Measurements from ENCODE around the gene GFRAL. TPM values are rescaled to one million over a fixed set of nuclear protein-coding genes. Genes with fewer than 3 reads are reported as not detected.
A peak's percentile ranks its signal among the peaks of the same experiment; 100 is the strongest.
"Not testable (repeated sequence)": the region's sequence is repeated elsewhere in the genome, so short reads cannot be mapped to it uniquely, and the experiment has no call there.

Gene GFRAL
- polyA plus RNA-seq (ENCODE audit: insufficient read length in 4 of 4): not detected

- DNase-seq (ENCODE audit: low read depth in 4 of 4, low spot score in 3 of 4): no peak
Measured at GRCh38 chr6:55327169-55327568, at the start of gene GFRAL. Gene GFRAL, plus strand, starts transcription at chr6:55327469. Its CDS starts 86 bp downstream, at chr6:55327555.

GRCh38 chr6:55277646-55278045 lies 49.6 kb upstream of the GFRAL start:
- DNase-seq (ENCODE audit: low read depth in 4 of 4, low spot score in 3 of 4): peak in 1 of 4 donors; percentile 7

GRCh38 chr6:55281215-55281614 lies 46.1 kb upstream of the GFRAL start:
- no peak for DNase-seq (ENCODE audit: low read depth in 4 of 4, low spot score in 3 of 4)

- no peak for DNase-seq (ENCODE audit: low read depth in 4 of 4, low spot score in 3 of 4)
Measured at GRCh38 chr6:55282115-55282514, 45.2 kb upstream of the GFRAL start.

GRCh38 chr6:55286824-55287223 lies 40.4 kb upstream of the GFRAL start:
- no peak for DNase-seq (ENCODE audit: low read depth in 4 of 4, low spot score in 3 of 4)

GRCh38 chr6:55290736-55291135 lies 36.5 kb upstream of the GFRAL start:
- DNase-seq (ENCODE audit: low read depth in 4 of 4, low spot score in 3 of 4): no peak

- DNase-seq (ENCODE audit: low read depth in 4 of 4, low spot score in 3 of 4): no peak
Measured at GRCh38 chr6:55293116-55293515, 34.2 kb upstream of the GFRAL start.

- DNase-seq (ENCODE audit: low read depth in 4 of 4, low spot score in 3 of 4): not testable (repeated sequence)
Measured at GRCh38 chr6:55297214-55297613, 30.1 kb upstream of the GFRAL start.

GRCh38 chr6:55299286-55299985 lies 27.8 kb upstream of the GFRAL start:
- no peak for DNase-seq (ENCODE audit: low read depth in 4 of 4, low spot score in 3 of 4)

GRCh38 chr6:55304747-55305146 lies 22.5 kb upstream of the GFRAL start:
- no peak for DNase-seq (ENCODE audit: low read depth in 4 of 4, low spot score in 3 of 4)

GRCh38 chr6:55319961-55320695 lies 7.1 kb upstream of the GFRAL start:
- no peak for DNase-seq (ENCODE audit: low read depth in 4 of 4, low spot score in 3 of 4)

GRCh38 chr6:55320696-55321086 lies 6.6 kb upstream of the GFRAL start:
- DNase-seq (ENCODE audit: low read depth in 4 of 4, low spot score in 3 of 4): no peak

GRCh38 chr6:55377150-55377549 lies 49.9 kb downstream of the GFRAL start:
- no peak for DNase-seq (ENCODE audit: low read depth in 4 of 4, low spot score in 3 of 4)

GRCh38 chr6:55379471-55379870 lies 52.2 kb downstream of the GFRAL start:
- no peak for DNase-seq (ENCODE audit: low read depth in 4 of 4, low spot score in 3 of 4)

GRCh38 chr6:55379895-55380294 lies 52.6 kb downstream of the GFRAL start:
- DNase-seq (ENCODE audit: low read depth in 4 of 4, low spot score in 3 of 4): no peak

GRCh38 chr6:55388211-55388610 lies 60.9 kb downstream of the GFRAL start:
- no peak for DNase-seq (ENCODE audit: low read depth in 4 of 4, low spot score in 3 of 4)

- no peak for DNase-seq (ENCODE audit: low read depth in 4 of 4, low spot score in 3 of 4)
Measured at GRCh38 chr6:55395871-55396270, 68.6 kb downstream of the GFRAL start.

- no peak for DNase-seq (ENCODE audit: low read depth in 4 of 4, low spot score in 3 of 4)
Measured at GRCh38 chr6:55397986-55398385, 70.7 kb downstream of the GFRAL start.

- DNase-seq (ENCODE audit: low read depth in 4 of 4, low spot score in 3 of 4): no peak
Measured at GRCh38 chr6:55399351-55399750, 72.1 kb downstream of the GFRAL start.

GRCh38 chr6:55405474-55406235 lies 78.4 kb downstream of the GFRAL start:
- no peak for DNase-seq (ENCODE audit: low read depth in 4 of 4, low spot score in 3 of 4)

GRCh38 chr6:55410674-55411073 lies 83.4 kb downstream of the GFRAL start:
- no peak for DNase-seq (ENCODE audit: low read depth in 4 of 4, low spot score in 3 of 4)

All from right renal pelvis (tissue), 4 donors.